ENCODE measurements around the gene DPP10.
"Not testable (repeated sequence)": the region's sequence is repeated elsewhere in the genome, so short reads cannot be mapped to it uniquely, and the experiment has no call there.

The DPP10 gene

GRCh38 chr2:115011721-115012120 lies 569.3 kb downstream of the DPP10 start (continued):
- TF ChIP-seq ZSCAN30 (tag by site-specific recombination; IDR thresholded peaks at IDR 0.05): no peak

DNA sequence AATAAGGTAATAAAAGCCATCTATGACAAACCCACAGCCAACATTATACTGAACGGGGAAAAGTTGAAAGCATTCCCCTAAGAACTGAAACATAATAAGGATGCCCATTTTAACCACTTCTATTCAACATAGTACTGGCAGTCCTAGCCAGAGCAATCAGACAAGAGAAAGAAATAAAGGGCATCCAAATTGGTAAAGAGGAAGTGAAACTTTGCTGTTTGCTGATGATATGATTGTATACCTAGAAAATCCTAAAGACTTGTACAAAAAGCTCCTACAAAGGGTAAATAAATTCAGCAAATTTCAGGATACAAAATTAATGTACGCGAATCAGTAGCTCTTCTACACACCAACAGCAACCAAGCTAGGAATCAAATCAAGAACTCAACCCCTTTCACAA lies 579.6 kb downstream of the DPP10 start:
- H3K27ac ChIP-seq (ENCODE audit: extremely low read depth, low read depth, low read length); CTCF ChIA-PET; H3K9me3 ChIP-seq (ENCODE audit: control insufficient read depth, insufficient read depth, low read depth, low read length): not testable (repeated sequence)

DNA sequence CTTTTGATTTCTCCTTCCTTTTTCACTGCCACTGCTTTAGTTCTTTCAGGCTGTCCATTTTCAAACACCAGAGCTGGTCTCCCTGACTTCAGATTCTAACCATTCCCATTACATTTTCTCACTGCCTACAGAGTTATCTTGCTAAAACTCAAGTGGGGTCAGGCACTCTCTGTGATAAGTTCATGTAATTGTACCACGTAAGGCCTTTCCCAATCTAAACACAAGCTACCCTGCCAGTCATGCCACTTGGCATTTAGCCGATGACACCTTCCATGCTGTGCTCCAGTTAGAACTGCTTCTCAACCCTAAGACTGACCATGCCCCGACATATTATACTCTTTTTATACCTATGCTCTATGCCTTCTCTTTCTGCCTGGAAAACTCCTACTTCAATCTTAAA lies 592.4 kb downstream of the DPP10 start:
- no peak for TF ChIP-seq MZF1 (tag by site-specific recombination; IDR thresholded peaks at IDR 0.05; ENCODE audit: borderline replicate concordance)
- TF ChIP-seq ZNF48 (tag by site-specific recombination; IDR thresholded peaks at IDR 0.05): no peak
- TF ChIP-seq HOXD13 (CRISPR knock-in tag; IDR thresholded peaks at IDR 0.05; ENCODE audit: borderline replicate concordance): no peak
- TF ChIP-seq, protein P1, sequence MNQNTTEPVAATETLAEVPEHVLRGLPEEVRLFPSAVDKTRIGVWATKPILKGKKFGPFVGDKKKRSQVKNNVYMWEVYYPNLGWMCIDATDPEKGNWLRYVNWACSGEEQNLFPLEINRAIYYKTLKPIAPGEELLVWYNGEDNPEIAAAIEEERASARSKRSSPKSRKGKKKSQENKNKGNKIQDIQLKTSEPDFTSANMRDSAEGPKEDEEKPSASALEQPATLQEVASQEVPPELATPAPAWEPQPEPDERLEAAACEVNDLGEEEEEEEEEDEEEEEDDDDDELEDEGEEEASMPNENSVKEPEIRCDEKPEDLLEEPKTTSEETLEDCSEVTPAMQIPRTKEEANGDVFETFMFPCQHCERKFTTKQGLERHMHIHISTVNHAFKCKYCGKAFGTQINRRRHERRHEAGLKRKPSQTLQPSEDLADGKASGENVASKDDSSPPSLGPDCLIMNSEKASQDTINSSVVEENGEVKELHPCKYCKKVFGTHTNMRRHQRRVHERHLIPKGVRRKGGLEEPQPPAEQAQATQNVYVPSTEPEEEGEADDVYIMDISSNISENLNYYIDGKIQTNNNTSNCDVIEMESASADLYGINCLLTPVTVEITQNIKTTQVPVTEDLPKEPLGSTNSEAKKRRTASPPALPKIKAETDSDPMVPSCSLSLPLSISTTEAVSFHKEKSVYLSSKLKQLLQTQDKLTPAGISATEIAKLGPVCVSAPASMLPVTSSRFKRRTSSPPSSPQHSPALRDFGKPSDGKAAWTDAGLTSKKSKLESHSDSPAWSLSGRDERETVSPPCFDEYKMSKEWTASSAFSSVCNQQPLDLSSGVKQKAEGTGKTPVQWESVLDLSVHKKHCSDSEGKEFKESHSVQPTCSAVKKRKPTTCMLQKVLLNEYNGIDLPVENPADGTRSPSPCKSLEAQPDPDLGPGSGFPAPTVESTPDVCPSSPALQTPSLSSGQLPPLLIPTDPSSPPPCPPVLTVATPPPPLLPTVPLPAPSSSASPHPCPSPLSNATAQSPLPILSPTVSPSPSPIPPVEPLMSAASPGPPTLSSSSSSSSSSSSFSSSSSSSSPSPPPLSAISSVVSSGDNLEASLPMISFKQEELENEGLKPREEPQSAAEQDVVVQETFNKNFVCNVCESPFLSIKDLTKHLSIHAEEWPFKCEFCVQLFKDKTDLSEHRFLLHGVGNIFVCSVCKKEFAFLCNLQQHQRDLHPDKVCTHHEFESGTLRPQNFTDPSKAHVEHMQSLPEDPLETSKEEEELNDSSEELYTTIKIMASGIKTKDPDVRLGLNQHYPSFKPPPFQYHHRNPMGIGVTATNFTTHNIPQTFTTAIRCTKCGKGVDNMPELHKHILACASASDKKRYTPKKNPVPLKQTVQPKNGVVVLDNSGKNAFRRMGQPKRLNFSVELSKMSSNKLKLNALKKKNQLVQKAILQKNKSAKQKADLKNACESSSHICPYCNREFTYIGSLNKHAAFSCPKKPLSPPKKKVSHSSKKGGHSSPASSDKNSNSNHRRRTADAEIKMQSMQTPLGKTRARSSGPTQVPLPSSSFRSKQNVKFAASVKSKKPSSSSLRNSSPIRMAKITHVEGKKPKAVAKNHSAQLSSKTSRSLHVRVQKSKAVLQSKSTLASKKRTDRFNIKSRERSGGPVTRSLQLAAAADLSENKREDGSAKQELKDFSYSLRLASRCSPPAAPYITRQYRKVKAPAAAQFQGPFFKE (tag by site-specific recombination; IDR thresholded peaks at IDR 0.05; ENCODE audit: borderline replicate concordance): no peak
- no peak for TF ChIP-seq ZNF112 (tag by site-specific recombination; IDR thresholded peaks at IDR 0.05)
- TF ChIP-seq KLF8 (tag by site-specific recombination; IDR thresholded peaks at IDR 0.05): no peak
- TF ChIP-seq SCRT2 (tag by site-specific recombination; IDR thresholded peaks at IDR 0.05): no peak
- TF ChIP-seq YY2 (tag by site-specific recombination; IDR thresholded peaks at IDR 0.05): no peak
- TF ChIP-seq ZSCAN16 (tag by site-specific recombination; IDR thresholded peaks at IDR 0.05): no peak
- no peak for TF ChIP-seq ZNF664 (tag by site-specific recombination; IDR thresholded peaks at IDR 0.05)
- TF ChIP-seq ZNF2 (tag by site-specific recombination; IDR thresholded peaks at IDR 0.05): no peak
- no peak for TF ChIP-seq ZNF274 (IDR thresholded peaks at IDR 0.05; ENCODE audit: low read length)
- TF ChIP-seq ZNF274 (tag by site-specific recombination; IDR thresholded peaks at IDR 0.05; ENCODE audit: borderline replicate concordance): no peak
- no peak for TF ChIP-seq ZNF433 (tag by site-specific recombination; IDR thresholded peaks at IDR 0.05; ENCODE audit: low read depth)
- TF ChIP-seq ZNF391 (tag by site-specific recombination; IDR thresholded peaks at IDR 0.05; ENCODE audit: borderline replicate concordance, low read depth): no peak
- no peak for TF ChIP-seq ZNF157 (tag by site-specific recombination; IDR thresholded peaks at IDR 0.05)
- Histone ChIP-seq H3K36me3 (ENCODE audit: control insufficient read depth in 2 of 2, insufficient read depth in 1 of 2, low read length in 2 of 2) (no peaks in the 10 kb centered on the region), H3K4me3 (ENCODE audit: low read depth, low read length) (no peak overlapping the region), H3K9me3 (ENCODE audit: control insufficient read depth, insufficient read depth, low read depth, low read length) (no peaks in the 10 kb centered on the region), H3K27ac (ENCODE audit: extremely low read depth, low read depth, low read length) (no peak overlapping the region), H3K4me1 (ENCODE audit: control insufficient read depth, insufficient read depth, low read length) (no peaks in the 10 kb centered on the region)
- CTCF ChIA-PET: no interaction called here
- POLR2A ChIA-PET: no interaction called here

More for the DNA sequence above, 579.6 kb downstream of the DPP10 start:
- H3K4me1 ChIP-seq (ENCODE audit: control insufficient read depth, insufficient read depth, low read length); H3K36me3 ChIP-seq (ENCODE audit: control insufficient read depth in 2 of 2, insufficient read depth in 1 of 2, low read length in 2 of 2); POLR2A ChIA-PET; H3K4me3 ChIP-seq (ENCODE audit: low read depth, low read length): not testable (repeated sequence)

GRCh38 chr2:115036818-115037217 lies 594.4 kb downstream of the DPP10 start:
- H3K4me3 ChIP-seq (ENCODE audit: low read depth, low read length): no peak overlapping the region
- no peak overlapping the region for H3K27ac ChIP-seq (ENCODE audit: extremely low read depth, low read depth, low read length)
- CTCF ChIA-PET: no interaction called here
- H3K36me3 ChIP-seq (ENCODE audit: control insufficient read depth in 2 of 2, insufficient read depth in 1 of 2, low read length in 2 of 2): no peaks in the 10 kb centered on the region
- H3K4me1 ChIP-seq (ENCODE audit: control insufficient read depth, insufficient read depth, low read length): no peaks in the 10 kb centered on the region
- H3K9me3 ChIP-seq (ENCODE audit: control insufficient read depth, insufficient read depth, low read depth, low read length): no peaks in the 10 kb centered on the region
- POLR2A ChIA-PET: no interaction called here
- TF ChIP-seq SCRT2 (tag by site-specific recombination; IDR thresholded peaks at IDR 0.05) (no peak), ZNF274 (IDR thresholded peaks at IDR 0.05; ENCODE audit: low read length) (no peak), ZNF274 (tag by site-specific recombination; IDR thresholded peaks at IDR 0.05; ENCODE audit: borderline replicate concordance) (no peak), ZNF513 (tag by site-specific recombination; IDR thresholded peaks at IDR 0.05) (no peak), GLI2 (tag by site-specific recombination; IDR thresholded peaks at IDR 0.05; ENCODE audit: borderline replicate concordance, low read depth) (no peak), ZNF692 (tag by site-specific recombination; IDR thresholded peaks at IDR 0.05) (no peak)
